Measurements from ENCODE around the gene TBC1D24.
"Not testable (repeated sequence)": the region's sequence is repeated elsewhere in the genome, so short reads cannot be mapped to it uniquely, and the experiment has no call there.

TBC1D24 gene

DNA sequence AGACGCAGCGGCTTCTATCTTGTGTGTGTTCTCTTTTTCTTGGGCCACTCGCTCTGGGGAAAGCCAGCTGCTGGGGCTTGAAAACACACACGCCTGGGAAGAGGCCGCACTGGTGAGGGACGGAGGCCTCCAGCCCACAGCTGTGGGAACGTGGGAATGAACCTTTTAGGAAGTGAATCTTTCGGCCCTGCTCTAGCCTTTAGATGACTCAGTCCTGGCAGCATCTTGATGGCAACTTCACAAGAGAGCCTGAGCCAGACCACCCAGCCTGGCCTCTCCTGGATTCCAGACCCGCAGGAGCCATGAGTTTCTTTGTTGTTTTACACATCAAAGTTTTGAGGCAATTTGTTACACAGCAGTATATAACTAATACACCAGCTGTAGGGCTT is 60.7 kb downstream of the TBC1D24 start:
- no peak for DNase-seq (ENCODE audit: extremely low read depth, low read depth)
- TF ChIP-seq, protein P1, sequence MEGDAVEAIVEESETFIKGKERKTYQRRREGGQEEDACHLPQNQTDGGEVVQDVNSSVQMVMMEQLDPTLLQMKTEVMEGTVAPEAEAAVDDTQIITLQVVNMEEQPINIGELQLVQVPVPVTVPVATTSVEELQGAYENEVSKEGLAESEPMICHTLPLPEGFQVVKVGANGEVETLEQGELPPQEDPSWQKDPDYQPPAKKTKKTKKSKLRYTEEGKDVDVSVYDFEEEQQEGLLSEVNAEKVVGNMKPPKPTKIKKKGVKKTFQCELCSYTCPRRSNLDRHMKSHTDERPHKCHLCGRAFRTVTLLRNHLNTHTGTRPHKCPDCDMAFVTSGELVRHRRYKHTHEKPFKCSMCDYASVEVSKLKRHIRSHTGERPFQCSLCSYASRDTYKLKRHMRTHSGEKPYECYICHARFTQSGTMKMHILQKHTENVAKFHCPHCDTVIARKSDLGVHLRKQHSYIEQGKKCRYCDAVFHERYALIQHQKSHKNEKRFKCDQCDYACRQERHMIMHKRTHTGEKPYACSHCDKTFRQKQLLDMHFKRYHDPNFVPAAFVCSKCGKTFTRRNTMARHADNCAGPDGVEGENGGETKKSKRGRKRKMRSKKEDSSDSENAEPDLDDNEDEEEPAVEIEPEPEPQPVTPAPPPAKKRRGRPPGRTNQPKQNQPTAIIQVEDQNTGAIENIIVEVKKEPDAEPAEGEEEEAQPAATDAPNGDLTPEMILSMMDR (IDR thresholded peaks at IDR 0.05; ENCODE audit: low read depth, low read length): no peak

DNA sequence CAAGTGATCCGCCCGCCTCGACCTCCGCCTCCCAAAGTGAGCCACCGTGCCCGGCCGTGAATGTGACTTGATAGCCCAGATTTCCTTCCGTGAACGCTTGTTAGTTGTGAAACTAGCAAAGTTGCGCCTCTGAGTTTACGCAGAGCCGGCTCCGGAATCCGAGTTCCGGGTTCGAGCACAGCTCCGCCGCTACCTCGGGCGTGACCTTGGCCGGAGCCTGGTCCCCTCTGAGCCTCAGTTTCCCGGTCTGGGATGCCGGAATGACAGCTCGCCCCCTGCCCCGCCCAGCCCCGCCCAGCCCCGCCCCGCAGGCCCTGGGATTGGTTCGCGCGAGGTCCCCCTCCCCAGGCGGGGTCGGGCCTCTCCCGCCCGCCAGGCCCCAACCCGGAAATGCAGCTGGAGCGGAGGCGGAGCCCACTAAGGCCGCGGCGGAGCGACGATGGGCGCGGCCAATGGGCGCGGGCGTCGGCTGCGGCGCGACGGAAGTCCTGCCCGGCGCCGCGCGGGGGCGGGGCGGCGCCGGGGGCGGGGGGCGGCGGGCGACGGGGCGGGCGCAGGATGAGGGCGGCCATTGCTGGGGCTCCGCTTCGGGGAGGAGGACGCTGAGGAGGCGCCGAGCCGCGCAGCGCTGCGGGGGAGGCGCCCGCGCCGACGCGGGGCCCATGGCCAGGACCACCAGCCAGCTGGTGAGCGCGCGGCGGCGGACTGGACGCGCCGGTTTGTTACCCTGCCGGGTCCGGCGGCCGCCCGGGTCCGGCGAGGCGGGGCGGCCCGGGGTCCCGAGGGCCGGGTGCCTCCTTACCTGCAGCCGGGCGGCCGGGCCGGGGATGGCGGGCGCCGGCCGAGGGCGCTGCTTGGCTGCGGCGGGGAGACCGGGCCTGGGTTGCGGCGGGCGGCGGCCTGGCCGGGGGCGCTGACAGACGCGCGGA is 62.8 kb downstream of the TBC1D24 start, which contains the start of gene PDPK1:
Gene PDPK1 (plus strand): TSS at position 571 of the 929 bp plus-strand sequence. CDS start 92 bp downstream, at position 663.
- peak; percentile 83 for DNase-seq (ENCODE audit: extremely low read depth, low read depth)
- TF ChIP-seq, protein P1 (IDR thresholded peaks at IDR 0.05; ENCODE audit: low read depth, low read length): no peak

DNA sequence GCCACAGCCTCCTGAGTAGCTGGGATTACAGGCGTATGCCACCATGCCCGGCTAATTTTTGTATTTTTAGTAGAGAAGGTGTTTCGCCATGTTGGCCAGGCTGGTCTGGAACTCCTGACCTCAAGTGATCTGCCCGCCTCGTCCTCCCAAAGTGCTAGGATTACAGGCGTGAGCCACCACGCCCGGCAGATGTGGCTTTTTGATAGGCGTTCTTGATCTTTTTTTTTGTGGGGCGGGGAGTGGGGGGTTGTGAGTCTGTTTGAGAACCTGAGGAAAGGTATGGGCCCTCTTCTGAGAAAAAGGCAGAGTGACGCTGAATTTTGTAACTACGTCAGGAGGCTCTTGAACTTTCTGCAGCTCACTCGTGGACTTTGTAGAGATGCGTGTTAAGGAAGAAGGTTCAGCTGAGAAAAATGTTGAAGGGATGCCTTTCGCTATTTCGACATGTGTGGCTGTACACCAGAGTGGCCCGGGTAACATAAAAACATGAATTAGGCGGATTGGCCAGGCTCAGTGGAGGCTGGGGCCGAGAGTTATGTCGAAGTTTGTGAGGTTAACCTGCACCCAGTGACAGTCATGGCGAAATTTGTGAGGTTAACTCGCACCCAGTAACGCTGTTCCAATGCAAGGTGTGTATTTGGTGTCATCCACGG is 64.4 kb downstream of the TBC1D24 start:
- not testable (repeated sequence) for DNase-seq (ENCODE audit: extremely low read depth, low read depth)

DNA sequence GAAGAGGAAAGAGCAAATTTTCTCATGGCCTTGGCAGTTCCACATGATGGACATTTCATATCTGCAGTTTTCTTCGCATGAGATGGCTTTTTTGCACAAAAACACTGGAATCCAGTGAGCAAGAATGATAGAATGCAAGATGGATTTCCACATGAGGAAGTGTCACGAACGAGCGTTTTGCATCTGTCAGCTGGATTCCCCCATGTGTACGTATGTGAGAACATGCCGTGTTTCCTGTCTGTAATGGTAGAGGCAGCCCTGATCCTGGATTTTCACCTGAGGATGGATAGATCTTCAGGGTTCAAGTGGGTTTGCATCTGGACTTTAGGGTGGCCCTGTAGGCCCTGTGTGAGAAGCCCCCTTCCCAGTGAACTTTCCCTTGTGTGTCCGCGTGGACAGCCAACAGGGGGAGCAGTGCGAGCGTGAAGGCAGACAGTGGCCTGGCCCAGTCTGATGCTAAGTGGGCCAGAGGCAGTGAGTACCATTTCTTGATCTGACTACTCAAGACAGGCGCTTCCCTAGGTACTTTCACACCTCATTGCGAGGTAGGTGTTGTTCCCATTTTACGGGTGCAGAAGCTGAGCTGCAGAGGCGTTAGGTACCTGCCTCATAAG is 65.0 kb downstream of the TBC1D24 start:
- TF ChIP-seq, protein P1 (IDR thresholded peaks at IDR 0.05; ENCODE audit: low read depth, low read length): peak; percentile 35
- DNase-seq (ENCODE audit: extremely low read depth, low read depth): not testable (repeated sequence)

DNA sequence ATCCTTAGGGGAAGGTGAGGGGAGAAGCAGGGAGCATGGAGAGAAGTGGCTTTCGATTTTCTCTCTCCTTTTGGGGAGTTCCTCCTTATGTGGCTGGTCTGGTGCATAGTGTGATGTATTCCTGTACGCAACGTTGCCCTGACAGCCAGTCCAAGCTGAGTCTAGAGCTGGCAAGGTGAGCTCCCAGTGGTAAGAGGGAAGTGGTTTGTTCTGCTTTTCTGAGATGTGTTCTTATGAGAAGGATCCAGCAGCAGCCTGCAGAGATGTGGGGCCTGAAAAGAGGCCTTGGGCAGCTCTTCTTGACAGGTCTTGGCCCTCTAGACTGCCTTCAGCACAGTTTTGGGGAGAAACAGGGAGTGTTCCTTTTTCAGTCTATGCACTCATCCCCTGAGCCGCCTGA is 66.0 kb downstream of the TBC1D24 start:
- DNase-seq (ENCODE audit: extremely low read depth, low read depth): not testable (repeated sequence)

DNA sequence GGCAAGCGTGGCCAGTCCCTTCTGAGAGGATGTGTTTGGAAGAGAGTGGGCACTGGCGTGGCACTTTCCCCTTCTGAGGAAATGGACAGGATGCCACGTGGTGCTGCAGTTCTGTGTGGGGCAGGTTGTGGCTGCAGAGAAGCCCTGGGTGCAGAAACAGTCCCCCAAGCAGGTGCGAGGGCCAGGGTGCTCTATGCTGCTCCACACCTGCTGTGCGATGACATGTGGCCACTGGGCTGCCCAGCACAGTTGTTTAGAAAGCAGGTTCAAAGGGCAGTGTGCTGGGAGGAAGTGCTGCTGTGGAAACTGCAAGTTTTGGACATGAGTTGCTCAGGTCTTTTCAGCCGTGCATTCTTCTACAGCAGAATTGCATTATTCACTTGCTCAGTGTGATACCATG is 66.5 kb downstream of the TBC1D24 start:
- not testable (repeated sequence) for DNase-seq (ENCODE audit: extremely low read depth, low read depth)

DNA sequence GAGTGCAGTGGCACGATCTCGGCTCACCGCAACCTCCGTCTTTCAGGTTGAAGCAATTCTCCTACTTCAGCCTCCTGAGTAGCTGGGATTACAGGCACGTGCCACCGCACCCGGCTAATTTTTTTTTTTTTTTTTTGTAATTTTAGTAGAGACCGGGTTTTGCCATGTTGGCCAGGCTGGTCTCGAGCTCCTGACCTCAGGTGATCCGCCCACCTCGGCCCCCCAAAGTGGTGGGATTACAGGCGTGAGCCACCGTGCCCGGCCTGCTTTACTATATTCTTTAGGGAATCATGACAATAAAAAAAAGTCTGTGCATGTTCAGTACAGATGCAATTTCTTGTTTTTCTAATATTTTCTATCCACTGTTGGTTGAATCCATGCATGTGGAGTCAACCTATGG is 68.8 kb downstream of the TBC1D24 start:
- not testable (repeated sequence) for DNase-seq (ENCODE audit: extremely low read depth, low read depth)

DNA sequence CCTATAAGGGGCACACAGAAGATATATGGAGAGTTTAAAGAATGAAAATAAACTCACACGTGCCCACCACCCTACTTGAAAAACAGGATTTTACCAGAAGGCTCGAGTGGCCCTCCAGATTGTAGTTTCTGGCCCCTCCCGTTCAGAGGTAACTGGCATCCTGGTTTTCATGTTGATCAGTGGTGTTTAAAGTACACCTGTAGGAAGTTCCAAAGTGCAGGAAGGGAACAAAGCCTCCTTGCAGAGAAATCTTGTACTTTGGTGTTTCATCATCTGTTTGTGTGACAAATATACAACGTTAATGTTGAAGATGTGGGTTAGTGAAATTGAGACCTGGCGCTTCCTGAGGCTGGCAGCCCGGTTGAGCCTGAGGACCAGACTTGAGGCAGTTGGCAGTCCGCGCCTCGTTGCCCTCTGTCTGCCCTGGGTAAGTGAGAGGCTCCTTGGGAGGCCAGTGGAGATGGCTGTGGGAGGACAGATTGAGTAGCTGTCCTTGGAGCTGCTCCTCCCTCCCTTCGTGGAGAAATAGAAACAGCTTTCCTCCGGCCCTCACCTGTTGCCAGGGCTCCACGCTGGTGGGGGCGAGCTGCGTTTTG is 75.5 kb downstream of the TBC1D24 start:
- not testable (repeated sequence) for DNase-seq (ENCODE audit: extremely low read depth, low read depth)

DNA sequence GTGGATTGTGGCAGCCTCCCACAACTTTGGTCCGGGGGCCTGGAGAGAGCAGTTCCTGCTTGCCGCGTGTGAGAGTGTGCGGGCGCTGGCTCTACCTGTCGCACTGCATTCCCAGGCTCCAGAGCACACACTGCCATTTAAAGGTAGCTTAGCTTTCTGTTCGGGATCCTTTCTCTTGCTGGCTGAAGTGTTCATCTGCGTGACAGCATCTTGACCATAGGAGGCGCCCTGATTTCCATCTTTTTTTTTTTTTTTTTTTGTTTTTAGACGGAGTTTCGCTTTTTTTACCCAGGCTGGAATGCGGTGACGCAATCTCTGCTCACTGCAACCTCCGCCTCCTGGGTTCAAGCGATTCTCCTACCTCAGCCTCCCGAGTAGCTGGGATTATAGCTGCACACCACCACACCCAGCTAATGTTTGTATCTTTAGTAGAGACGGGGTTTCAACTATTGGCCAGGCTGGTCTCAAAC is 76.5 kb downstream of the TBC1D24 start:
- DNase-seq (ENCODE audit: extremely low read depth, low read depth): not testable (repeated sequence)

DNA sequence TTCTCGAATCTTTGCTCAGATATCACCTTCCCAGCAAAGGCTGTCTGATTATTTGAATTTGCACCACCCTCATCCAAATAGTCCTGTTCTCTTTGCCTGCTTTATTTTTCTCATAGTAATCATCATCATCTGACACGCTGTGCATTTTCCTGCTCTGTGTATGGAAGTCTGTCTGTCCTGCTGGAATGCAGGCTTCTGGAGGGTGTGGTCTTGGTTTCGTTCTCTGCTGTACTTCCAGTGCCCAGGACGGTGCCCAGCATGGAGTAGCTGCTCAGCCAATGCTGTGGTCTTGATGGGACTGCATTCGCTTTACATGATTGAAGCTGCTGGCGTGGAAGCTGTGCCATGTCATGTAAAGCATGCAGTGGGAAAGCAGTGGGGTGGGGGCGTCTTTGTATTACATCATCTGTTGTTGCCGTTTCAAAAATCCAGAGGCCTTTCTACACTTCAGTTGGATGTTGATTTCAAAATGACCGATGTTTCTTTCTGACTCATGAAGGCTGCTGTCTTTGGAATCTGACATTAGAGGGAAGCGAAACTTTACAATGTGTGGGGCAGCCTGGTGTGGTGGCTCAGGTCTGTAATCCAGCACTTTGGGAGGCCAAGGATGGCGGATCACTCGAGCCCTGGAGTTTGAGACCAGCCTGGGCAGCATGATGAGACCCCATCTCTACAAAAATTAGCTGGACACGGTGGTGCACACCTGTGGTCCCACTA is 79.9 kb downstream of the TBC1D24 start:
- not testable (repeated sequence) for DNase-seq (ENCODE audit: extremely low read depth, low read depth)
